Uterus (tissue), 4 donors: ENCODE data around the gene SELPLG. TPM values are rescaled to one million over a fixed set of nuclear protein-coding genes. Genes with fewer than 3 reads are reported as not detected.

Experiments
- DNase-seq, 2 donors: peaks; one replicate each; pipeline ENCODE4 v3.0.0-alpha.2; 2019 to 2020
- H3K27ac ChIP-seq, 2 donors: fragments of 200-600 bp; sonication (generic); 1 replicate in 1 of 2; 2 replicates in 1 of 2; pipeline ENCODE4 v1.5.1; 2016 to 2018
- H3K27me3 ChIP-seq, 2 donors: fragments of 200-600 bp; sonication (generic); one replicate each; pipeline ENCODE4 v1.5.1; 2018 to 2019; ENCODE audit warnings: control low read depth in 1 of 2
- H3K36me3 ChIP-seq, 2 donors: fragments of 200-600 bp; sonication (generic); one replicate each; pipeline ENCODE4 v1.5.1; 2019; ENCODE audit warnings: control low read depth in 1 of 2
- H3K4me1 ChIP-seq, 2 donors: fragments of 200-600 bp; sonication (generic); one replicate each; pipeline ENCODE4 v1.5.1; 2018 to 2019; ENCODE audit warnings: control low read depth in 1 of 2
- H3K4me3 ChIP-seq, 2 donors: fragments of 200-600 bp; sonication (generic); 1 replicate in 1 of 2; 2 replicates in 1 of 2; pipeline ENCODE4 v1.5.1; 2018 to 2019; ENCODE audit warnings: mild to moderate bottlenecking in 1 of 2
- H3K9me3 ChIP-seq, 2 donors: fragments of 200-600 bp; sonication (generic); one replicate each; pipeline ENCODE4 v1.5.1; 2019; ENCODE audit warnings: control low read depth in 1 of 2
- POLR2A ChIP-seq, 2 donors: fragments of 450-650 bp; IDR thresholded peaks; one replicate each; pipeline ENCODE4 v1.6.1; 2016; ENCODE audit warnings: antibody characterized with exemption in 2 of 2, mild to moderate bottlenecking in 1 of 2, moderate library complexity in 1 of 2
- intact Hi-C: fragments of 100-400 bp; cut with DNase I; formaldehyde crosslinking; loops from one replicate; pipeline ENCODE4 v1.15.1; 2023; ENCODE audit warnings: low total_unique reads
- total RNA-seq, 4 donors: library from RNA; depleted of rRNA in 3 of 4; stranded (reverse); fragments of >200 nt in 3 of 4; gene quantifications; one replicate each; pipeline versions ENCODE4 v1.1.0 to v1.2.4, GENCODE V29; 2014 to 2023
- TF ChIP-seq, protein P1 (sequence below), 4 experiments: fragments of 200-600 bp in 2 of 4; fragments of 450-650 bp in 2 of 4; sonication (generic) in 2 of 4; IDR thresholded peaks; one replicate each; pipeline ENCODE4 v1.5.1; 2016 to 2019; ENCODE audit warnings: antibody characterized with exemption in 4 of 4, mild to moderate bottlenecking in 2 of 4, moderate library complexity in 1 of 4
- donor health status: DM: yes; HTN: yes; CAD: no.

The SELPLG gene
- total RNA-seq, 4 donors from 2014 or later = 1.5 to 6.5 (median 2.9) TPM

GRCh38 chr12:108637222-108637971, 3.7 kb upstream of the SELPLG start:
- intact Hi-C loops = no loop called here
- Histone ChIP-seq H3K27ac (peak overlapping the region; percentile 56 to 60), H3K4me1 (peaks cover 5% of the 10 kb centered on the region in 2 donors), H3K27me3 (no peaks in the 10 kb centered on the region), H3K36me3 (no peaks in the 10 kb centered on the region), H3K4me3 (no peak overlapping the region), H3K9me3 (no peaks in the 10 kb centered on the region)
- DNase-seq = no peak
- no peak for TF ChIP-seq POLR2A (IDR thresholded peaks at IDR 0.05)
- TF ChIP-seq, protein P1, sequence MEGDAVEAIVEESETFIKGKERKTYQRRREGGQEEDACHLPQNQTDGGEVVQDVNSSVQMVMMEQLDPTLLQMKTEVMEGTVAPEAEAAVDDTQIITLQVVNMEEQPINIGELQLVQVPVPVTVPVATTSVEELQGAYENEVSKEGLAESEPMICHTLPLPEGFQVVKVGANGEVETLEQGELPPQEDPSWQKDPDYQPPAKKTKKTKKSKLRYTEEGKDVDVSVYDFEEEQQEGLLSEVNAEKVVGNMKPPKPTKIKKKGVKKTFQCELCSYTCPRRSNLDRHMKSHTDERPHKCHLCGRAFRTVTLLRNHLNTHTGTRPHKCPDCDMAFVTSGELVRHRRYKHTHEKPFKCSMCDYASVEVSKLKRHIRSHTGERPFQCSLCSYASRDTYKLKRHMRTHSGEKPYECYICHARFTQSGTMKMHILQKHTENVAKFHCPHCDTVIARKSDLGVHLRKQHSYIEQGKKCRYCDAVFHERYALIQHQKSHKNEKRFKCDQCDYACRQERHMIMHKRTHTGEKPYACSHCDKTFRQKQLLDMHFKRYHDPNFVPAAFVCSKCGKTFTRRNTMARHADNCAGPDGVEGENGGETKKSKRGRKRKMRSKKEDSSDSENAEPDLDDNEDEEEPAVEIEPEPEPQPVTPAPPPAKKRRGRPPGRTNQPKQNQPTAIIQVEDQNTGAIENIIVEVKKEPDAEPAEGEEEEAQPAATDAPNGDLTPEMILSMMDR (IDR thresholded peaks at IDR 0.05) = no peak

DNA sequence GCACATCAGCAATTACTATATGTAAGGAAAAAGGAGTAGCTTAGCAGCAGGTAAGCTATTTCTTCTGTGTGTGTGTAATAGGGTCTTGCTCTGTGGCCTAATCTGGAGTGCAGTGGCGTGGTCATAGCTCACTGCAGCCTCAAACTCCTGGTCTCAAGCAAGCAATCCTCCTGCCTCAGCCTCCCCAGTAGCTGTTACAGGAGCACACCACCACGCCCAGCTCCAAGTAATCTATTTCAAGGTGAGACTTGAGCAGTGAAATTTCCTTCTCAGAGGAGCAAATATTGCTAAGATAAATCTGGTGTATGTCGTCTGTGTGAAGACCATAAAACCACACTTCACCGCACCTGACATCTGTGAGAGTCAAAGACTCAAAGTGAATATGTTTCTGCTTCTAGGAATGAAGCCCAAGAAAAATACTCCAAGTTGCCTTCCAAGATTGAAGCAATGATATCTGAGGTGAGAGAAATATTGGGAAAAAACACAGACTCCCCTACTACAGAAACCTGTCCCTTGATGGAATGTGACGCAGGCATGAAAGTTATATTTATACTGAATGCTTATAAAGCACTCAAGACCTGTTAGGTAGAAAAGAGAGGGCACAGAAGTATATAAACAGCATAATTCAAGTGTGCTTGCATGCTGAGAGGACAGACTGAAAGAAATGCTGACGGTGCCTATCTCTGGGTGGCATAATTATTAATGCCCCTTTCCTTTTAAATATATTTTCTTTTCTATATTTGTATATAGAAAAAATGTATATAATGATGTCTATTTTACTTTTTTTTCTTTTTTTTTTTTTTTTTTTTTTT, 2.5 kb upstream of the SELPLG start:
- no peaks in the 10 kb centered on the region for H3K27me3 ChIP-seq
- TF ChIP-seq, protein P1 (IDR thresholded peaks at IDR 0.05) = no peak
- TF ChIP-seq POLR2A (IDR thresholded peaks at IDR 0.05) = no peak
- intact Hi-C loops = no loop called here
- no peak overlapping the region for H3K4me3 ChIP-seq
- no peaks in the 10 kb centered on the region for H3K9me3 ChIP-seq
- no peaks in the 10 kb centered on the region for H3K36me3 ChIP-seq
- no peak overlapping the region for H3K27ac ChIP-seq
- H3K4me1 ChIP-seq = peaks cover 5% of the 10 kb centered on the region in 2 donors
- no peak for DNase-seq

DNA sequence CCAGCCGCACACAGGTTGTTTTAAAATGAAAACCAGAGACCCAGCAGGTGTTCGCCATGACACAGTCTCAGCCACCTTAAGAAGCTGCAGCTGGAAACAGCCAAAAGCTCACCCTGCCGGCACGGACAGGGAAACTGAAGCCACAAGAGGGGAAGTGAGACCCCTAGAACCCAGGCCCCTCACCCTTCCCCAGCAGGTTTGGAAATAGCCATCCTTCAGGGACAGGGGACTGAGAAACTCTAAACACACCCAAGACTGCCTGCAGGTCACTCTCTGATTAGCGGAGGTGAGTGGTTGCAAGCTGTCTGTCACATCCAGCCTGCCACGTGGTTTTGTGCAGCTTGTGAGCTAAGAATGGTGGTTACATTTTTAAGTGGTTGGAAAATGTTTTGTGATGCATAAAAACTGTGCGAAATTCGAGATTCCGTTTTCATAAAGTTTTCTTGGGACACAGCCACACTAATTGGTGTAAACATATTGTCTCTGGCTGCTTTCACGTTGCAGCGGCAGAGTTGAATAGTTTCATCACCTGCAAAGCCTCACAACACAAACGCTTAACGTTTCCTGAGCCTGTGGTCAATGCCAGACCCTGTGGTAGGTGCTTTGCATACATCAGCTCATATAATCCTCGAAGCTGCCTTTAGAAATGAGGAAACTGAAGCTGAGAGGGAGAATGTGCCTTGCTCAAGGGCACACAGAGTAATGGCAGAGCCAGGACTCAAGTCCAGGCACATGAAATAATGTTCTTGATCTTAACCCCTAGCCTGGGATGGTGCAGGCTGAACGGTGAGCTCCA, 1.7 kb upstream of the SELPLG start:
- H3K27ac ChIP-seq = no peak overlapping the region
- H3K4me3 ChIP-seq = no peak overlapping the region
- no peaks in the 10 kb centered on the region for H3K36me3 ChIP-seq
- no peak for DNase-seq
- peaks cover 5 to 10% of the 10 kb centered on the region in 2 donors for H3K4me1 ChIP-seq
- no peaks in the 10 kb centered on the region for H3K27me3 ChIP-seq
- no peak for TF ChIP-seq POLR2A (IDR thresholded peaks at IDR 0.05)
- TF ChIP-seq, protein P1 (IDR thresholded peaks at IDR 0.05) = no peak
- no peaks in the 10 kb centered on the region for H3K9me3 ChIP-seq
- intact Hi-C loops = no loop called here

- Histone ChIP-seq H3K36me3 (no peaks in the 10 kb centered on the region), H3K9me3 (no peaks in the 10 kb centered on the region), H3K4me1 (peaks cover 9 to 17% of the 10 kb centered on the region in 2 donors), H3K4me3 (no peak overlapping the region), H3K27ac (no peak overlapping the region), H3K27me3 (no peaks in the 10 kb centered on the region)
- TF ChIP-seq, protein P1 (IDR thresholded peaks at IDR 0.05) = no peak
- TF ChIP-seq POLR2A (IDR thresholded peaks at IDR 0.05) = no peak
- intact Hi-C loops = no loop called here
- no peak for DNase-seq
Measured at GRCh38 chr12:108634341-108634751, 652 bp upstream of the SELPLG start.
